ELR (cell line): ENCODE data around the gene NCKAP5.

Source experiments
- DNase-seq: peaks from one replicate; pipeline ENCODE4 v3.0.0-alpha.2; 2015; ENCODE audit warnings: low read depth

Gene NCKAP5

DNA sequence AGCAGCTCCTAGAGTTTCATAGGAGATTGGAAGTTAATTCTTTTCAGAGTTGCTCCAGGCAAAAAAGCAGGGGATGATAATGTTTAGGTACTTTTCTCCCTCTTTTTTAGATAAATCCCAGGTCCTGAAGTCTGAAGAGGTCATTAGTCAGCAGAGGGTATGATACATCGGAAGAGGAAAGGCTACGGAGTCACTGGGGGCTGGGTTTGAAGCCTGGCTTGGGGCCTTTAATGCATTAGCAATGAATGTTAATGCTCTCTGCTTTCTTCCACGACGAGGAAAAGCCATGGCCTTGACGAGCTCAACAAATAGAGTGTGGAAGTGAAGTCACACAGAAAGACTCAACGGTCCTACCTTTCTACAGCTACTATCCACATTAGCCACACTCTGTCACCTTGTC is 235.1 kb downstream of the NCKAP5 start:
- DNase-seq: peak; percentile 89

DNA sequence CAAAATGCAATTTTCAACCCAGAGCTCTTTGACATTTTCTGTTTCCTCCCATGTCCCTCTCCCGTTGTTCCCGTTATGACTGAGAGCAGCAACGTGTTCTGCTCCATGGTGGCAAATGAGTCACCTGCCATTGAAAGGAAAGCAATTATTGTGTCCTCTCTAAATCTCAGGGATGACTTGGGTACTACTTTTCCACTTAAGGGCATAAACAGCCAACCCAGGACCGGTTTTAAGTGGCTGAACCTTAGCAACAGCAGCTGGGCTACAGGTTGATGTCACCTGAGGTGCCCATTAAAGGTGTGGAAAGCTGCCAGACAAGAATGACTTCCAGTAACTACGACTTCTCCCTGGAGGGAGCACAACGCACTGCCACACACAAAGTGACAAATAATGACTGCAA is 236.8 kb downstream of the NCKAP5 start:
- DNase-seq: no peak

DNA sequence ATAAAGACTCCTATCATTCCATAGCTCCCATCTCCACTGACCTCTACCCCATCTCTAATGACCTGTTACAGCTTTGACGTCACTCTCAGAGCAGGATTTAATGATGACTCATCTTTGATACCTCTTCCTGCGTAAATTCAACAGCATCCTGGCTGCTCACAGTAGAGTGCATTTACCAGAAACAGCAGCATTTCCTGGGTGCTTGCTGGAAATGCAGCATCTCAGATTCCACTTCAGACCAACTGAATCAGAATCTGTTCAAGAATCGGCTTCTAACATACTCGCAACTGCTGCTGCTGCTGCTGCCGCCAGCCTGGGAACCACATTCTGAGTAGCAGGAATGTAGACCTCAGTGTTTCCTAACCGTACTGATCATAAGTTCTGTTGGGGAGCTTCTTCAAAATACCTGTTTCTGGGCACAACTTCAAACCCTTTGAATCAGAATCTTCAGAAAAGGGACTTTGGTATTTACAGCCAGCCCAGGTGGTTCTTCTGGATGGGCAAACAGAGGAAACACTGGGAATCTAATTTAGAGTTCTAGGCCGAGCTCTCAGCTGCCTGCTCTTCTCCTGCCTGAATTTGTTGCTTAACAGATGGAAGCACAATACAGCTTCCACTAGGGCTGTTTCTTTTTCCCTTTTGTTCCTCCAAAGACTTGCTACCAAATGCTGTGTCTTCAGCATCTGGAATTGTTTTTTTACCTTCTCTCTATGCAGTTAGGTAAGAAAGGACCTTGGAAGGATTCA is 241.4 kb downstream of the NCKAP5 start:
- peak; percentile 92 for DNase-seq

DNA sequence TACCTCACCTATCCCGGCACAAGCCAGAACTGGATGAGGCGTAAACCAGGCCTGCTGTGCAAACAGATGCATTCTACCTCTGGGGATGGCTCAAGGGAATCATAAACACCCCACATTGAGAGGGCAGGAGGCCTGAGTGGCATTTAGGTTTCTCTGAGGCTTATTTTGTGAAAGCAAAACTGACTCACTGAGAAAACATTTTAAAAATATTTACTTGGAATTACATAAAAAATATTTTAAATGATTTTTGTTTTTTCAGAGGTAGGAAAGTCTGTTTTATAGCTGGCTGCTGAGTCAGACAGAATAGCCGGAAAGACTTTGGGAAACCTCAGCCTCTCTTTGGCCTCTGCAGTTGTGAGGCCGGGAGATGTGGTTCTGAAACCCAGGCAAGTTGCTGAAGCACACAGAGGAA is 244.1 kb downstream of the NCKAP5 start:
- peak; percentile 85 for DNase-seq

DNA sequence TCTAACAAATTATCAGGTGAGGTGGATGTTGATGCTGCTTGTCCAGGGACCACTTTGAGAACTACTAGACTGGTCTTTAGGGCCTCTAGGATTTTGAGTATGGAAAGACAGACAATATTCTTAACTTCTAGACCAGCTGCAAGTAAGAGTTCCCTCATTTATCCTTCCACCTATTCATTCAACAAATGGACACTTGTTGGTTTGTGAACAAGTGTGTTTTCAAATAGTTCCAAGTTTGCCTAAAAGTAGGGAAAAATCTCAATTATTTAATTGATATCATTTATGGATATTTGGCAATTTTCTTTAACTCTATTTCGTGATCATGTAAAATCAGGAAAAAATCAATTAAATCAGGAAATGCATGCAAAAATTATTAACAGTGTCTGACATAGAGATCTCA is 245.4 kb downstream of the NCKAP5 start:
- DNase-seq: no peak

DNA sequence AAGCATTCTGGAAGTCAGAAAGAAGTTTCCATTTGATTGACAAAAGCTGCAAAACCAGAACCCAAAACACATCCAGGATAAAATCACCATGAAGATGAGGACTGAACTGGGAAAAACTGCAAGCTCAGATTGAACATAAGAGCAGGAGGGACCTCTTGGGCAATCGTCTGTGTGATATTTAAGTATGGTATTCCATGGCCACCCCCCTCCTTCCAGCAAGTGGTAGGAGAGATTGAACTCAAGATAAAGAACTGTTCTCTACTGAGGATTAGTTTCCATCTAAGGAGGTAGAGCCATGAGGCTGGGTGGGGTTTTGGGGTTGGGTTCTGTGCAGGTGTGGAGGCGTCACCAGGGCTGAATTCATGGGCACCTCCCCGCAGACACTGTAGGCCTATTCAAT is 251.1 kb downstream of the NCKAP5 start:
- DNase-seq: no peak

DNA sequence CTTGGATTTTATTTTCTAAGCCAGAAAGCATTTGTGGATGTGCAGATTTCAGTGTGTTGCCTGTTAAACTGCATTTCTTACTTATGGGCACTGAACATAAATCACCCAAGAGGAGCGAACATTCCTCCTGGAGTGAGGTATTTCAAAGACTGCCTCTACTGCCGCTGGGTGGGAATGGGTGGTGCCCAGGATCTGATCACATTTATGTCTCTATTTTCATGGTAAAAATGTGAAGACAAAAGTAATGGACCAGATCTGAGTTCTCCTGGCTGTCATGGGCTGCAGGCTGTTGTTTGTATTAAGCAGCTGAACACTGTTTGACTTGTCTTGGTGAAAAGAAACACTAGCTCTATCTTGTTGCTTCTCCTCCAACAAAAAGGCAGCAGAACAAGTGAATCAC is 251.7 kb downstream of the NCKAP5 start:
- DNase-seq: no peak

DNA sequence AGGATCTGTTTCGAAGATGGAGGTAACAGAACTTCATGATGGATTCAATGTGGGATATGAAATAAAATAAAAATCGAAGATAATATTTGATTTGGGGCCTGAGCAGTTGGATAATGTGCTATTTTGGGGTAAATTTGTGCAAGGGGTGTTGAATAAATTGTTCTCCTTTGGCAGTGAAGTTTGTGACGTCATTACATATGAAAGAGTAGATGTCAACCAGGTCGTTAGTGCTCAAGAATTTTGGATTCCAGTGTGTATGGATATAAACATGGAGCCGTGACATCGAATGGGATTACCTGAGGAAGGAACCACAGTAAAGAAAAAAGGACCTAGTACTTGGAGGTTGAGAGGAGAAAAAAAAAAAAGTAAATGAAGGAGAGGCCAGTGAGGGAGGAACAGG is 253.0 kb downstream of the NCKAP5 start:
- no peak for DNase-seq

DNA sequence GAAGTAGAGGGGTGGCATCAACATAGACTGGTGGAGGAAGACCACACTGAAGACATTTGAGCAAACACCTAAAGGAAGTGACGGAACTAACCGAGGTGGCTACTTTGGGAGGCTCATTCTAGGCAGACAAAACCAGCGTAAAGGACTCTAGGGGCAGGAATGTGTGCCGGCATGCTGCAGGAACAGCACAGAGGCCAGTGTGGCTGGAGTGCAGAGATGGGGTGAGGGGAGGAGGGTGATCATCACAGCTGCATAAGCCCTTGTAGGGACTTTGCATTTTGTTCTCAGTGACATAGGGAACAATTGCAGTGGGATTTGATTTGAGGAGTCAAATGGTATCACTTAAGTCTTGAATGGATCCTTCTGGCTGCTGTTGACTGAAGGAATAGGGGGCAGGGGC is 253.5 kb downstream of the NCKAP5 start:
- DNase-seq: no peak

DNA sequence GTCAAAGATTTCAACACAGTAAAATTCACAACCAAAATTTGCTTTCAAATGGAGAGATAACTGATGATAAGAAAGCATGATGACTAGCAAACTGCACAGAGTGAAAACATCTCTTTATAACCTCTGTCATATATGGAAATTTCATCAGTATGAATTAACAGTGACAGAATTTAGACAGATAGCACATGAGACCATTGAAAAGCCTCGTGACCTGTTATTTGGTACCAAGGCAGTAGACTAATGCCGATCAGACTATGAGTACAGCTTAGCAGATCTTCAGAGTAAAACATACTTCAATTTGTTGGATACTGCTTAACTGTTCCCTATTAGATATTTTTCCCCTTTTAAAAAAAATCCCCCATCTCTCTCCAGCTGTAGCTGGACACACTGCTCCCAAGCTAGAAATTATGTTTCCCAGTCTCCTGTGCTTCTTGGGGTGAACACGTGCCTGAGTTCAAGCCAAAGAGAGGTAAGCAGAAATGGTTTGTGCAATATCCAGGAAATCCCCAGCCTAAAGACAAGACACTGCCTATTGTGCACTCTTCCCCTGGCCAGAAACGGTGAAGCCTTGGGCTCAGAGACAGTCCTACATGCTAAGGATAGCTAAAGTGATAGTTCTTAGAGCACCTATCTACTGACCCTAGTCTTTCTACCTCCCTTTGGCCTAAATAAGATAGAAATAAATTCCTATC is 256.1 kb downstream of the NCKAP5 start:
- no peak for DNase-seq

DNA sequence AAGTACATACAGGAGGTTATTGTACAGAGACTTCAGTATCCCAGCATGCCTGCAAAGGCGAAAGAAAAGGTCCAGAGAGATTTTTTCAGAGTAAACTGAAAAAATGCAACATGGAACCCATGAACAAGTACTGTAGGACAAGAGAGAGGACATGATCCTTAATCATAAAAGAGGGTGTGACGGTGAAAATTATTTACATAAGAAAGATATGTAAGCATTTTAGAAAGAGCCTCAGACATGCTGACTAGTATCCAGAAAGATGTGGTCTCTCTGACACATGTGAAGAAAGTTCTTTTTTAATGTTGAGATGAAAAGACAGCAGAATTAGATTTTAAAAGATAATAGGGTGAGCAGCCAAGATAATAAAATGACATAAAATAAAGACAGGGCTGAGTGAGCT is 262.0 kb downstream of the NCKAP5 start:
- DNase-seq: no peak

DNA sequence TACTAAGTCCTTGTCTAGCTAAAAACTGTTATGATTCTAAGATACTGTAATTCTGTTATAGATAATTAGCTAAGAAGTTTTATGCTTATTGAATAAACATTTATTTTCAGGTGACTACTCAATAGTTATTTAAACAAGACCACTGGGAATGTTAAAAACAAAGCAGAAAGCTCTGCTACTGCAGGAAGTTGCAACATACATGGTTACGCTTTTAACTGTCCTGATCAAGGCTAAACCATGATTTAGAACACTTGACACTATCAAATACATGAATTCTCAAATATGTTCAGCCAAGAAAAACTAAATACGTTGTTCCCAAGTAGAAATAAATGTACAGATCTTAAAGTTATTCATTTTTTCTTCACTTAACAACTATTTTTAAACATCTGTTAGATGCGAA is 263.9 kb downstream of the NCKAP5 start:
- DNase-seq: no peak

DNA sequence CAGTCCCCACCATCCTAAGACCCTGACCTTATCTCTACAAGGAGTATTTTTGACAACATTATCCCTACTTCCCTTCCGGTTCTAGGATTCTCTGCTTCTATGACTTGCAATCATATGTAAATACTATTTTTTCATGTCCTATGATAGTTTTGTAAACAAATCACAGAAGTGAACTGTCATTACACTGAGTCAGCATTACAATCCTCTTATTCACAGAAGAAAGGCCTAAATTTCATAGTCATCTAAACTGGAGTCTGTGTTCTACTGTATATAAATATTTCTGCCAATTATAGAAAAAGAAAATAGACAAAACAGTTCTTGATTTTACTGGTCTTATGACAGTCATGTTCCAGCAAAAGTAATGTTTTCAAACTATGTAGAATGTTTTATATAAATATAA is 265.1 kb downstream of the NCKAP5 start:
- peak; percentile 90 for DNase-seq

DNA sequence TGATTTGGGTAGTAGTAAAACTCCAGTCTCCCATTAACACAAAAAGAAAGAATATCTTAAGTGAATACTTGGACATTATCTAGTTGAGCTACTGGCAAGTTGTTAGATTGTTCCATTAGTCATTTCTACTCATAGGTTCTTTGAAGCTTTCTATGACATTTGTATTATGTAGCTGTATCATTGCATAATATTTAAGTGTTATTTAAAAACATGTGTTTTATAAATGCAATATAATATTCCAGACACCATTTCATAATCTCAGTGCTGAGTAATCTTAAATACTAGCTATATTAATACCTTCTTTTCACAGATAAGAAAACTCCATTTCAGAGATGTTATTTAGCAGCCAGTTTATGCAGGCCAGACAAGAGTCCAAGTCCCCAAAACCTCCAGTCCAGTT is 271.9 kb downstream of the NCKAP5 start:
- DNase-seq: no peak

DNA sequence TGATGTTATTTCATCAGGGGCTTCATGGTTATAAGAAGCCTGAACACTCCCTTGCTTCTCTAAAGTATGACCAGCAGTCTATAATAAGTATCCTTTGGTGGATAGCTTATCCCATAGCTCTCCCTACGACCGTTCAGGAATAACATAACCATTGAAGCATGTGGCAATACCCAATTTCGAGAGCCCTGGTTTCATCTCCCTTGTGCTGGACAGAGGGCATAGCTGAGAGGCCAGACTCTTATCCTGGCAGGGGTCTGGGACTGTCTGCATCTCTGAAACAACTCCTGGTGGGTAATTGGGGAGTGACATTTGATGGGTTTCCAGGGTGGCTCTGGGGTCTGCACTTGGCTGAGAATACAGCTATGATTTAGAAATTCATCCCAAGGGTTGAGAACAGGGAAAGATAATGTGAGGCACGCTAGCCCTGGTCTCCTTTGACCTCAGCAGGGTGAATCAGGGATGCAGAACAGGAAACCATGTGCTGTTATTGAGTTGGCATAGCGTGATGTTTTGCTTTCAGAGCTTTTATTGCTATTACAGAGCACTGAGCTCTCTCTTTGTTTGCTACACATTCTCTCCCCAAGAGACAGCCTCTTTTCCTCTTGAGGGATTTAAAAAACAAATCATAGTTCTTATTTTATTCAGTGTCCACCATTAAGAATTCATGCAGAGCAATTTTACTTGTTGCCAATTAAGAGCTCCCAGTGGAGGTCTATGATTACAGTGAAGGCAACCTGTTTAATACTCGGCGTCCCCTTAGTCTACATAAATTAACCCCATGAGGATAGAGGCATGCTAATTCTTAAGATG is 274.5 kb downstream of the NCKAP5 start:
- peak; percentile 74 for DNase-seq

DNA sequence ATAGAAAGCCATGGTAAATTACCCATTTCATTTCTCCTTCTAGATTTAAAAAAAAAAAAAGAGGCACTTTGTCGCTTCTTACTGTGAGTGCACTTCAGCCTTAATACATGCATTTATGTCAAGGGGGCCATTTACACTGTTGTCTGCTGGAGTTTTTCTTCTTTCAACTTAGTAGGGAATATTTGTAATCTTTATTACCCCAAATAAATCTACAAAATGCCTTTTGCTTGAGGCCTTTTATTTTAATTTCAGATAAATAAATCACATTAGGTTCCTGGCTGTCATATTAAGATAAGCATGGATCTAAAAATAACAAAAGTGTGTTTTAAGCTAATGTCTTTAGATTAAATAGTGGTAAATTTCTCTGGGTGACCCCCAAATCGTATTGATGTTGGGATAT is 276.0 kb downstream of the NCKAP5 start:
- no peak for DNase-seq

DNA sequence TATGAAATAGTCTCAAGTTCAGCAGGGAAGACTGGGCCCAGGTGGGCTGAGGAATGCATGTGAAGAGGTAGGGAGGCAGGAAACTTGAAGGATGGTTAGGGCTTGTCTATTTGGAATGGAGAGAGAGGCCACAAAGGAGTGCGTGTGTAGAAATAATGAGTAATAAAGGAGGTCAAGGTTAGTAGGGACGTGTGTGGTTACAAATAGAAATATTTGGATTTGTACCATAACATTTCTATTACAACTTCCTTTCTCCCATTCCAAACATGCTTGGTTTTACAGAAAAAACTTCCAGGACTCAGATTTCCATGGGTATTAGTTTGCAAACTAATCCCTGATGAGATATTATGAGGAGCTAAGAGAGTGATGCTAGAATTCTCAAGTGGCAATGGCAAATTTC is 280.6 kb downstream of the NCKAP5 start:
- DNase-seq: peak; percentile 88

DNA sequence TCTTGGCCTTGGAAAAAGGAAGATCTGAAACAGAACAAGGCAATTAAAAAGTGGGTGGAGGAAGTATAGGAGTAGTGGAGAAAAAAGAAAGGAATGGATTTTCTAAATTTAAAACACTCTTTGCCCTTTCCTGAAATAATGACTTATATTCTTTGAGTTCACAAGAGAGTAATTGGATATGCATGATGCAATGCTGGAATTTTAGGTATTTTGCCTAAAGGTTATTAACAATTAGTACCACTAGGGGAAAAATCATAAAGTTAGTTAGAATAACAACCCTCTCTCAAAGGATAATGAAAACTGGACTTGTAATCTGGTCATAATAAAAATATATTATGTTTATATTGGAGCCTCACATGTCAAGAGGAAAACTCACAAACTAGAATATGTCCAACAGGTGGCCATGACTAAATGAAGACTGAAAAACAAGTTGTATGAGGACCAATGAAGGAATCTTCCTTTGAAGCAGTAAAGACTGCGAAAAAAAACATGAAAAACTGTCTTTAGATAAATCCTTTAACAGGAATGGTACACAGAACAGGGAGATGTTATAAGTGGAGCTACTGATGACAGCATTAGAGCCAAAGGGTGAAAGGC is 281.8 kb downstream of the NCKAP5 start:
- DNase-seq: peak; percentile 73

DNA sequence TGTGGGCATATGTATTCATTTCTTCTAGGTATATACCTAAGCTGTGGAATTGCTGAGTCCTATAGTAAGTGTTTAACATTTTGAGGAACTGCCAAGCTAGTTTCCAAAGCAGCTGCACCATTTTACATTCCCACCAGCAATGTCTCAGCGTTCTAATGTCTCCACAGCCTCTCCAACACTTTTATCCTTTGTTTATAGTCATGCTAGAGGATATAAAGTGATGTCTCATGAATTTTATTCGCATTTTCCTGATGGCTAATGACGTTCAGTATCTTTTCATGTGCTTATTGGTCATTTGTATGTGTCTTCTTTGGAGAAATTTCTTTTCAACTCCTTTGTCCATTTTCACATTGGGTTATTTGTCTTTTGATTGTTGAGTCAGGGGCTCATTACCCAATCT is 295.2 kb downstream of the NCKAP5 start:
- DNase-seq: no peak

DNA sequence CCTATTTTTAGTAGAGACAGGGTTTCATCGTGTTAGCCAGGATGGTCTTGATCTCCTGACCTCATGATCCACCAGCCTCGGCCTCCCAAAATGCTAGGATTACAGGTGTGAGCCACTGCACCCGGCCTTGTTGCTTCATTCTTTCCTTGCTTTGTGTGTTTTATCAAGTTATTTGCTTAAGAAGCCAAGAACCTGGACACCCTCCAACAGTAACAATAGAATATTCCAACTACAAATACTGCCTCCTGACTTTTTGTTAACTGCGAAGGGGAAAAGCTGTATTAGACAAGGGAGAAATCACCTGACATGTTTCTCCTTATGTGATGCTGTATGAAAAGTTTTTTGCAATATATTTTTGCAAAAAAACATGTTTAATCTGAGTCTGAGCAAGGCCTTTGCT is 297.2 kb downstream of the NCKAP5 start:
- DNase-seq: no peak

DNA sequence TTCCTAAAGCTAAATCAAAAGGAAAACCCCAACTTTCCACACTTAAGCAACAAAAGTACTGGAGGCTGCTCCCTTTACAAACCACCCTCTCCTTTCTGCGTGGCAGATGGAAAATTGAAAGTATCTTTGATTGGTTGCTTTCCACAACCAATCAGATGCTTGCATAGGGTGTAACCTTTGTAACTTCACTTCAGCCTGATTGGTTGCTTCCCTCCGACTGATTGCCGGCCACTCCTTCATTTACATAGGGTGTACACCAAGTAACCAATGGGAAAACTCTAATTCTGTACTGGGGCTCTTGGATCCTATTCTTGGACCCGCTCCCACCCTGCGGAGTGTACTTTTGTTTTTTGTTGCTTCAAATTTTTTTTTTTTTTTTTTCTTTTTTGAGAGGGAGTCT is 297.7 kb downstream of the NCKAP5 start:
- DNase-seq: no peak

DNA sequence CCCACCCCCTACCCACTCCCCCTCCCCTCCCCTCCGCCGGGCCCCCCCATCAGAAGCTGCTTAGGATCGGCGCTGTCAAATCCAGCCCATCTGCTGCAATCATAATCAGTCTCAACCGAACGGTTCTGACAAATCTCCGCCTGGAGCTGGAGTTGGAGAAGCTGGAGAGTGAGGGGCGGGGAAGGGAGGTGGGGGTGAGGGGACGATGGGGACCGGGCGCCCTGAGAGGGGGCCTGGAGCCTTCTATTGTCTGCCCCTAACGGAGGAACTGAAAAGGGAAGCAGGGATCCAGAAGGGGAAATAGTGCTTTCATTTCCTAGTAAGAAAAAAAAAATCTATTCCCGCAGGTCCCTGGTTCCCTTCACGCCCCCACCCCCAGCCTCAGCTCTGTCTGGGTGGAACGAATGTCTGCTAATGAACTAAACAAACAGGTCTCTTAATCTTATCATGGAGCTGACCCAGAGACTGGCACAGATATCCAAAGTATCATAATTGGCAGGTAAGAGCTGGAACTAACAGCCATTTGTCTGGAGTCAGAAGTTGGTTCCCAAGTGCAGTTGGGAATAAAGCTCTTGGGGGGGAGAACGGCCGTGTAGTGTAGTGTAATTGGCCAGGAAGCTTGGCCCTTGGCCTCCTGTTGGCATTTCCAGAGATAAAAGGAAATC is 301.2 kb downstream of the NCKAP5 start:
- DNase-seq: peak; percentile 60
